Sigmoid colon (tissue), 4 donors: ENCODE results near the gene FAXDC2.

Experiments used
- EP300 ChIP-seq, 4 donors: sonication (generic); formaldehyde crosslinking; IDR thresholded peaks; one replicate each; pipeline ENCODE4 v1.6.1; 2017; ENCODE audit warnings: antibody characterized with exemption in 4 of 4
- POLR2A ChIP-seq, 2 donors: fragments of 450-650 bp; IDR thresholded peaks; one replicate each; pipeline ENCODE4 v1.6.1; 2016; ENCODE audit warnings: antibody characterized with exemption in 2 of 2, mild to moderate bottlenecking in 2 of 2, moderate library complexity in 2 of 2
- POLR2AphosphoS5 ChIP-seq, 4 donors: sonication (generic); formaldehyde crosslinking; IDR thresholded peaks; one replicate each; pipeline ENCODE4 v1.6.1; 2017; ENCODE audit warnings: antibody characterized with exemption in 4 of 4
- TF ChIP-seq, protein P1 (sequence below), 4 experiments: fragments of 450-650 bp in 3 of 4; fragments of 200-600 bp in 1 of 4; IDR thresholded peaks; one replicate each; pipeline ENCODE4 v1.5.1; 2016 to 2019; ENCODE audit warnings: antibody characterized with exemption in 4 of 4, mild to moderate bottlenecking in 3 of 4, moderate library complexity in 2 of 4

DNA sequence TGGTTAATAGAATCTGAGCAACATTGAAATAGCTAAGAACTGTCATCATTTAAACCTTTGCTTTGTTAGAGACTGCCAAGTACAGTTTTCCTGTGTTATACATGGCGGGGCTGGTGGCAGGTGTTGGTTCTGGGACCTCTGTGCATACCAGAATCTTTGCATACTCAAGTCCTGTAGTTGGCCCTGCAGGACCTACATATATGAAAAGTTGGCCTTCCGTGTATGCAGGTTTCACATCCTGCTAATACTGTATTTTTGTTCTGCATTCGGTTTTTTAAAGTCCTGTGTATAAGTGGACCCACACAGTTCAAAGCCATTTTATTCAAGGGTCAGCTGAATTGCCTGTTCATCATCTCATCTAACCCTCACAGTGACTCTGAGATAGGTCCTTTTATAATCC lies 58.9 kb downstream of the FAXDC2 start:
- no peak for TF ChIP-seq POLR2A (IDR thresholded peaks at IDR 0.05)
- TF ChIP-seq, protein P1, sequence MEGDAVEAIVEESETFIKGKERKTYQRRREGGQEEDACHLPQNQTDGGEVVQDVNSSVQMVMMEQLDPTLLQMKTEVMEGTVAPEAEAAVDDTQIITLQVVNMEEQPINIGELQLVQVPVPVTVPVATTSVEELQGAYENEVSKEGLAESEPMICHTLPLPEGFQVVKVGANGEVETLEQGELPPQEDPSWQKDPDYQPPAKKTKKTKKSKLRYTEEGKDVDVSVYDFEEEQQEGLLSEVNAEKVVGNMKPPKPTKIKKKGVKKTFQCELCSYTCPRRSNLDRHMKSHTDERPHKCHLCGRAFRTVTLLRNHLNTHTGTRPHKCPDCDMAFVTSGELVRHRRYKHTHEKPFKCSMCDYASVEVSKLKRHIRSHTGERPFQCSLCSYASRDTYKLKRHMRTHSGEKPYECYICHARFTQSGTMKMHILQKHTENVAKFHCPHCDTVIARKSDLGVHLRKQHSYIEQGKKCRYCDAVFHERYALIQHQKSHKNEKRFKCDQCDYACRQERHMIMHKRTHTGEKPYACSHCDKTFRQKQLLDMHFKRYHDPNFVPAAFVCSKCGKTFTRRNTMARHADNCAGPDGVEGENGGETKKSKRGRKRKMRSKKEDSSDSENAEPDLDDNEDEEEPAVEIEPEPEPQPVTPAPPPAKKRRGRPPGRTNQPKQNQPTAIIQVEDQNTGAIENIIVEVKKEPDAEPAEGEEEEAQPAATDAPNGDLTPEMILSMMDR (IDR thresholded peaks at IDR 0.05) = no peak
- TF ChIP-seq POLR2AphosphoS5 (IDR thresholded peaks at IDR 0.05) = no peak
- no peak for TF ChIP-seq EP300 (IDR thresholded peaks at IDR 0.05)
